ENCODE results near the gene ADK. TPM values are rescaled to one million over a fixed set of nuclear protein-coding genes. Genes with fewer than 3 reads are reported as not detected.

ADK gene
- total RNA-seq, 1 experiment from 2014 or later: 26.8 TPM

DNA sequence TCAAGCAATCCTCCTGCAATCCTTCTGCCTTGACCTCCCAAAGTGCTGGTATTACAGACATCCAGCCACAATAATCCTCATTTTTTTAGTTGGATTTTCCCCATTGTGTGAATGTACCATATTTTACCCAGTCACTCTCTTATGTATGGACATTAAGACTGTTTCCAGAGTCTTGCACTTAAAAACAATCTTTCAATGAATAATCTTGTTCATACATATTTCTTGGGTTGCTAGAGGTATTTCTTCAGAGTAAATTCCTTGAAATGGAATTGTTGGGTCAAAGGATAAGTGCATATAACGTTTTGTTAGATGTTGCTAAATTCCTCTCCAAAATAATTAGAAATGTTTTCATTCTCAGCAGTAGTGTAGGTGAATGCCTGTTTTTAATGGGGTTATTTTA lies 392.3 kb downstream of the ADK start:
- Histone ChIP-seq H3K4me2 (ENCODE audit: insufficient read depth, insufficient read length, low read length) (no peak overlapping the region), H2AK5ac (ENCODE audit: insufficient read length, low read length) (no peak overlapping the region), H2BK12ac (ENCODE audit: insufficient read length, low read depth, low read length) (no peak overlapping the region), H3K9me3 (ENCODE audit: control insufficient read depth, low read depth, low read length) (no peaks in the 10 kb centered on the region), H3K14ac (ENCODE audit: insufficient read depth, low read length) (no peak overlapping the region), H2BK120ac (ENCODE audit: low read depth, low read length, poor library complexity, severe bottlenecking) (no peak overlapping the region), H3K9ac (ENCODE audit: extremely low read depth, insufficient read length, low read length) (no peak overlapping the region), H4K20me1 (ENCODE audit: control insufficient read depth, insufficient read depth, insufficient read length) (no peaks in the 10 kb centered on the region), H3K27me3 (ENCODE audit: insufficient read depth, low read length) (no peaks in the 10 kb centered on the region), H2BK20ac (ENCODE audit: low read depth, low read length, poor library complexity, severe bottlenecking) (no peak overlapping the region), H3K23me2 (ENCODE audit: insufficient read length, low read depth, low read length, poor library complexity, severe bottlenecking) (no peaks in the 10 kb centered on the region), H3T11ph (ENCODE audit: low read length) (no peak overlapping the region), H2BK5ac (ENCODE audit: insufficient read length, low read length) (no peak overlapping the region), H3K23ac (ENCODE audit: insufficient read length, low read depth, low read length) (no peak overlapping the region), H3K4ac (ENCODE audit: low read depth, low read length) (no peak overlapping the region), H3K79me2 (ENCODE audit: insufficient read depth, low read length) (no peaks in the 10 kb centered on the region), H3K79me1 (ENCODE audit: insufficient read depth, low read depth, low read length, poor library complexity, severe bottlenecking) (no peaks in the 10 kb centered on the region), H3K18ac (ENCODE audit: insufficient read length, low read depth, low read length) (no peak overlapping the region), H4K8ac (replicated peaks; ENCODE audit: insufficient read length, low read depth, low read length) (no peak overlapping the region), H4K91ac (ENCODE audit: insufficient read length, low read depth, low read length) (no peak overlapping the region), H3K4me1 (ENCODE audit: insufficient read depth, low read length) (no peaks in the 10 kb centered on the region; the same call in 1 of the 2 replicates), H3K56ac (ENCODE audit: insufficient read length, low read depth, low read length) (no peak overlapping the region), H4K5ac (ENCODE audit: insufficient read length, low read depth, low read length) (no peak overlapping the region), H2AFZ (ENCODE audit: low read length) (no peak overlapping the region), H2BK15ac (ENCODE audit: low read depth, low read length) (no peak overlapping the region), H3K27ac (ENCODE audit: insufficient read length, low read depth, low read length) (no peak overlapping the region)
- H3K9me3 Mint-ChIP-seq: no peaks in the 10 kb centered on the region
- no peak overlapping the region for H3K27ac Mint-ChIP-seq
- WGBS (ENCODE audit: extremely low coverage, insufficient read length, low lambda C conversion rate): no CpG with 5 or more reads among the region's 1 CpG
- H3K27me3 Mint-ChIP-seq (ENCODE audit: low read depth): no peaks in the 10 kb centered on the region
- H3K36me3 Mint-ChIP-seq (ENCODE audit: insufficient read depth in 1 of 3, low read depth in 3 of 3): no peaks in the 10 kb centered on the region
- no peak for DNase-seq
- no peak overlapping the region for H3K4me3 Mint-ChIP-seq
- peaks cover 14 to 16% of the 10 kb centered on the region in 2 experiments for H3K4me1 Mint-ChIP-seq
- TF ChIP-seq, protein P1, sequence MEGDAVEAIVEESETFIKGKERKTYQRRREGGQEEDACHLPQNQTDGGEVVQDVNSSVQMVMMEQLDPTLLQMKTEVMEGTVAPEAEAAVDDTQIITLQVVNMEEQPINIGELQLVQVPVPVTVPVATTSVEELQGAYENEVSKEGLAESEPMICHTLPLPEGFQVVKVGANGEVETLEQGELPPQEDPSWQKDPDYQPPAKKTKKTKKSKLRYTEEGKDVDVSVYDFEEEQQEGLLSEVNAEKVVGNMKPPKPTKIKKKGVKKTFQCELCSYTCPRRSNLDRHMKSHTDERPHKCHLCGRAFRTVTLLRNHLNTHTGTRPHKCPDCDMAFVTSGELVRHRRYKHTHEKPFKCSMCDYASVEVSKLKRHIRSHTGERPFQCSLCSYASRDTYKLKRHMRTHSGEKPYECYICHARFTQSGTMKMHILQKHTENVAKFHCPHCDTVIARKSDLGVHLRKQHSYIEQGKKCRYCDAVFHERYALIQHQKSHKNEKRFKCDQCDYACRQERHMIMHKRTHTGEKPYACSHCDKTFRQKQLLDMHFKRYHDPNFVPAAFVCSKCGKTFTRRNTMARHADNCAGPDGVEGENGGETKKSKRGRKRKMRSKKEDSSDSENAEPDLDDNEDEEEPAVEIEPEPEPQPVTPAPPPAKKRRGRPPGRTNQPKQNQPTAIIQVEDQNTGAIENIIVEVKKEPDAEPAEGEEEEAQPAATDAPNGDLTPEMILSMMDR (conservative IDR thresholded peaks at IDR 0.05): no peak
